Measurements from ENCODE around the gene WDR76.
A peak's percentile ranks its signal among the peaks of the same experiment; 100 is the strongest.
"Not testable (repeated sequence)": the region's sequence is repeated elsewhere in the genome, so short reads cannot be mapped to it uniquely, and the experiment has no call there.

The WDR76 gene

GRCh38 chr15:43799945-43800285 lies 26.9 kb upstream of the WDR76 start, which contains the start of gene SERINC4:
TSS of gene SERINC4 (minus strand) at chr15:43800220. CDS start at chr15:43799986, 234 bp downstream.
- TF ChIP-seq EZH2phosphoT487 (conservative IDR thresholded peaks at IDR 0.05; ENCODE audit: low read length) = no peak
- TF ChIP-seq CTCF (IDR thresholded peaks at IDR 0.05; ENCODE audit: insufficient read depth, low read length, poor library complexity, severe bottlenecking) = no peak
- Histone ChIP-seq H3K27ac (ENCODE audit: low read depth, low read length) (peak within 1 kb of the TSS; percentile 96), H3K4me3 (ENCODE audit: insufficient read depth, low read length, poor library complexity, severe bottlenecking) (peak within 1 kb of the TSS; percentile 82), H3K79me2 (ENCODE audit: insufficient read depth, low read length) (peaks cover 17% of the 10 kb centered on the region), H3F3A (ENCODE audit: insufficient read depth) (peaks cover 82% of the 10 kb centered on the region), H3K9me3 (ENCODE audit: insufficient read depth, low read length) (no peaks in the 10 kb centered on the region), H3K36me3 (ENCODE audit: low read length) (peaks cover 5% of the 10 kb centered on the region; the same call in 1 of the 2 replicates), H2AFZ (ENCODE audit: low read depth, low read length, severe bottlenecking) (no peak within 1 kb of the TSS), H4K20me1 (ENCODE audit: low read depth, low read length) (no peaks in the 10 kb centered on the region), H3K9ac (ENCODE audit: low read length) (peak within 1 kb of the TSS; percentile 92), H3K4me2 (ENCODE audit: low read depth, low read length, poor library complexity, severe bottlenecking) (peak within 1 kb of the TSS; percentile 96), H3K9me2 (replicated peaks; ENCODE audit: insufficient read depth, low read length) (no peaks in the 10 kb centered on the region), H3K27me3 (ENCODE audit: low read length) (no peaks in the 10 kb centered on the region)

GRCh38 chr15:43800286-43801141 lies 26.3 kb upstream of the WDR76 start, which contains the start of gene HYPK:
TSS of gene HYPK (plus strand) at chr15:43800599. CDS start at chr15:43800623, 24 bp downstream.
- TF ChIP-seq EZH2phosphoT487 (conservative IDR thresholded peaks at IDR 0.05; ENCODE audit: low read length) (no peak), CTCF (IDR thresholded peaks at IDR 0.05; ENCODE audit: insufficient read depth, low read length, poor library complexity, severe bottlenecking) (no peak)
- Histone ChIP-seq H3K36me3 (ENCODE audit: low read length) (peaks cover 10% of the 10 kb centered on the region; the same call in 1 of the 2 replicates), H3K9me2 (replicated peaks; ENCODE audit: insufficient read depth, low read length) (no peaks in the 10 kb centered on the region), H3K27me3 (ENCODE audit: low read length) (no peaks in the 10 kb centered on the region), H2AFZ (ENCODE audit: low read depth, low read length, severe bottlenecking) (no peak within 1 kb of the TSS), H3K9ac (ENCODE audit: low read length) (peak within 1 kb of the TSS; percentile 92), H3K27ac (ENCODE audit: low read depth, low read length) (peak within 1 kb of the TSS; percentile 96), H3K79me2 (ENCODE audit: insufficient read depth, low read length) (peaks cover 17% of the 10 kb centered on the region), H3F3A (ENCODE audit: insufficient read depth) (peaks cover 81% of the 10 kb centered on the region), H4K20me1 (ENCODE audit: low read depth, low read length) (no peaks in the 10 kb centered on the region), H3K4me2 (ENCODE audit: low read depth, low read length, poor library complexity, severe bottlenecking) (peak within 1 kb of the TSS; percentile 96), H3K9me3 (ENCODE audit: insufficient read depth, low read length) (no peaks in the 10 kb centered on the region), H3K4me3 (ENCODE audit: insufficient read depth, low read length, poor library complexity, severe bottlenecking) (peak within 1 kb of the TSS; percentile 82)

- not testable (repeated sequence) for H3K9me3 ChIP-seq (ENCODE audit: insufficient read depth, low read length); H3K27me3 ChIP-seq (ENCODE audit: low read length); H2AFZ ChIP-seq (ENCODE audit: low read depth, low read length, severe bottlenecking); H3K9ac ChIP-seq (ENCODE audit: low read length); H3K4me3 ChIP-seq (ENCODE audit: insufficient read depth, low read length, poor library complexity, severe bottlenecking); H4K20me1 ChIP-seq (ENCODE audit: low read depth, low read length); H3K9me2 ChIP-seq (replicated peaks; ENCODE audit: insufficient read depth, low read length)
- Histone ChIP-seq H3K27ac (ENCODE audit: low read depth, low read length) (peak overlapping the region; percentile 96), H3K36me3 (ENCODE audit: low read length) (peaks cover 12% of the 10 kb centered on the region), H3F3A (ENCODE audit: insufficient read depth) (peaks cover 71% of the 10 kb centered on the region), H3K79me2 (ENCODE audit: insufficient read depth, low read length) (peaks cover 17% of the 10 kb centered on the region), H3K4me2 (ENCODE audit: low read depth, low read length, poor library complexity, severe bottlenecking) (peak overlapping the region; percentile 10)
Observed at GRCh38 chr15:43802676-43803075, 24.1 kb upstream of the WDR76 start.

- TF ChIP-seq CTCF (IDR thresholded peaks at IDR 0.05; ENCODE audit: insufficient read depth, low read length, poor library complexity, severe bottlenecking) (no peak), EZH2phosphoT487 (conservative IDR thresholded peaks at IDR 0.05; ENCODE audit: low read length) (no peak)
- Histone ChIP-seq H3K4me3 (ENCODE audit: insufficient read depth, low read length, poor library complexity, severe bottlenecking) (peak overlapping the region; percentile 34), H3K27ac (ENCODE audit: low read depth, low read length) (peak overlapping the region; percentile 99)
Observed at GRCh38 chr15:43808435-43808950, 18.3 kb upstream of the WDR76 start.

More at GRCh38 chr15:43808435-43808950, 18.3 kb upstream of the WDR76 start:
- peaks cover 61% of the 10 kb centered on the region for H3F3A ChIP-seq (ENCODE audit: insufficient read depth)
- H3K9ac ChIP-seq (ENCODE audit: low read length) = peak overlapping the region; percentile 57
- H3K9me3 ChIP-seq (ENCODE audit: insufficient read depth, low read length) = no peaks in the 10 kb centered on the region
- H2AFZ ChIP-seq (ENCODE audit: low read depth, low read length, severe bottlenecking) = no peak overlapping the region
- H3K79me2 ChIP-seq (ENCODE audit: insufficient read depth, low read length) = 0 out of 2 replicates have a peak, but pooled peaks cover 3% of the 10 kb centered on the region
- no peaks in the 10 kb centered on the region for H3K9me2 ChIP-seq (replicated peaks; ENCODE audit: insufficient read depth, low read length)
- H3K4me2 ChIP-seq (ENCODE audit: low read depth, low read length, poor library complexity, severe bottlenecking) = peak overlapping the region; percentile 83
- peaks cover 29% of the 10 kb centered on the region for H3K36me3 ChIP-seq (ENCODE audit: low read length)
- no peaks in the 10 kb centered on the region for H3K27me3 ChIP-seq (ENCODE audit: low read length)
- no peaks in the 10 kb centered on the region for H4K20me1 ChIP-seq (ENCODE audit: low read depth, low read length)
